Muscle layer of duodenum (tissue), 2 donors: ENCODE results near the gene IRF6.
"Not testable (repeated sequence)": the region's sequence is repeated elsewhere in the genome, so short reads cannot be mapped to it uniquely, and the experiment has no call there.

ENCODE experiments used
- H3K27ac ChIP-seq: one replicate; pipeline ENCODE4 v1.7.0; 2013; ENCODE audit warnings: mild to moderate bottlenecking, low read length
- H3K27me3 ChIP-seq: one replicate; pipeline ENCODE4 v1.7.0; 2013; ENCODE audit warnings: low read depth, mild to moderate bottlenecking, control low read depth, low read length
- H3K36me3 ChIP-seq, 2 donors: one replicate each; pipeline ENCODE4 v1.7.0; 2013; ENCODE audit warnings: low read length in 2 of 2, control low read depth in 1 of 2, mild to moderate bottlenecking in 1 of 2; ENCODE audit not compliant: insufficient read depth in 2 of 2, control insufficient read depth in 1 of 2
- H3K4me1 ChIP-seq, 2 donors: one replicate each; pipeline ENCODE4 v1.7.0; 2013; ENCODE audit warnings: low read length in 2 of 2, mild to moderate bottlenecking in 2 of 2, control low read depth in 1 of 2, moderate library complexity in 1 of 2; ENCODE audit not compliant: insufficient read depth in 2 of 2, control insufficient read depth in 1 of 2
- H3K4me3 ChIP-seq, 2 donors: one replicate each; pipeline ENCODE4 v1.7.0; 2013; ENCODE audit warnings: low read length in 2 of 2, low read depth in 1 of 2, mild to moderate bottlenecking in 1 of 2
- H3K9me3 ChIP-seq, 2 donors: one replicate each; pipeline ENCODE4 v1.7.0; 2013; ENCODE audit warnings: low read length in 2 of 2, control low read depth in 1 of 2, mild to moderate bottlenecking in 1 of 2; ENCODE audit not compliant: control insufficient read depth in 1 of 2
- donor health status: healthy.

IRF6 gene

GRCh38 chr1:209803568-209803967, 2.4 kb downstream of the IRF6 start:
- H3K4me3 ChIP-seq = no peak overlapping the region
- peaks cover 0 to 10% of the 10 kb centered on the region in 2 donors for H3K4me1 ChIP-seq
- H3K36me3 ChIP-seq = no peaks in the 10 kb centered on the region
- no peak overlapping the region for H3K27ac ChIP-seq
- no peaks in the 10 kb centered on the region for H3K27me3 ChIP-seq
- H3K9me3 ChIP-seq = no peaks in the 10 kb centered on the region

DNA sequence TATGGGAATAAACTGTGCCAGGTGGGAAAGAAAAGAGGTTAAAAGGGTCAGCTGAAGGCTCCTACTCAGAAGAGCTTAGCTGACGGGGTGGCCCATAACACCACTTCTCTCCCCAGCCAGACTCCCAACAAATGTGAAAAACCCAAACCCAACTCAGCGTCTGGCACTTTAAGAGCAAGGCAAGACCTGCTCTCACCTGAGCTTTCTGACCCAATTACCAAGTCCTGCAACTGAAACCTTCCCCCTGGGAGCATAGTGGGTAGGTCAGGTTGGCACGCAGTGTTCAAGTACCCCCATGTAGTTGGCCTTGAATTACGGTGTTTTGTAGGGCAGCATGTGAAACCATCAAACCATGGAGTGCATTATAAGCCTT, 3.2 kb downstream of the IRF6 start:
- Histone ChIP-seq H3K9me3 (no peaks in the 10 kb centered on the region), H3K27ac (peak overlapping the region; percentile 30), H3K4me1 (peaks cover 0 to 5% of the 10 kb centered on the region in 2 donors), H3K4me3 (peak overlapping the region in 1 of 2 donors; percentile 32), H3K36me3 (no peaks in the 10 kb centered on the region), H3K27me3 (no peaks in the 10 kb centered on the region)

GRCh38 chr1:209802117-209802779, 3.7 kb downstream of the IRF6 start:
- peak overlapping the region; percentile 30 for H3K27ac ChIP-seq
- no peaks in the 10 kb centered on the region for H3K27me3 ChIP-seq
- no peaks in the 10 kb centered on the region for H3K9me3 ChIP-seq
- H3K4me3 ChIP-seq = no peak overlapping the region
- no peaks in the 10 kb centered on the region for H3K36me3 ChIP-seq
- H3K4me1 ChIP-seq = peaks cover 0 to 5% of the 10 kb centered on the region in 2 donors

DNA sequence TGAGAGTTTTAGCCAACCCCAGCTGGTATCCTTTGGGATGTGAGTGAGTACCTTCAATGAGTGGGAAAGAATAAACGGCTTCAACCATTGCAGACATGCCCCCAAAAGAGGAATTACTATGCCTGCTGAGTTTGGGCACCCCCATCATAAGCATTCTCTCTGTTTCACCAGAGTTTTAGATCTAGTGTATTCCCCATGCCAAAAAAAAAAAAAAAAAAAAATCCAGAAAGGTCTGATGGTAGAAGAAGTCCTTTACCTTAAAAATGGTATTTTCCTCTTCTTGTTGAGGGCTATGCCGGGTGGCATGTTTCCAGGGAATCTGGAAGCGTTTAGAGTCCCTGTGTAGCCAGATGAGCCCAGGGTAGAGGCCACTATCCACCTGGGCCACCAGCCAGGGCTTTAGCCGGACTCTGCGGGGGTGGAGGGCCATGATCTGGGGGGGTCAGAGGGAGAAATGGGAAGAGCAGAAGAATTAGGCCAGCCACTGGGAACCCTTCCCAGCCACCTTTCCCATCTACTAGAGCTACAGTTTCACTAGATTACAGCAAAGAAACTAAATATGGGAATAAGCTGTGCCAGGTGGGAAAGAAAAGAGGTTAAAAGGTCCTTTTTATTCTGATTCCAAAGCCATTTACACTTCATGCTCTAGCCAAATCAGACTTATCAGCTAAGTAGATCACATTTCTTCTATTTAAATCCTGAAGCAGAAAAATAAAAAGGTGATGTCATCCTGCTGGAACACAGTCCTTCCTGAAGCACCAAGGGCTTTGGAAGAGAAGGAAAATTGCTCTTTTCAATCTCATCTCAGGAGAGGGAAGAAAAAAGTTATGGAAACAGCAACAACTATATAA, 4.7 kb downstream of the IRF6 start:
- Histone ChIP-seq H3K27ac (peak overlapping the region; percentile 30), H3K4me3 (no peak overlapping the region), H3K4me1 (peaks cover 0 to 5% of the 10 kb centered on the region in 2 donors), H3K36me3 (no peaks in the 10 kb centered on the region), H3K9me3 (no peaks in the 10 kb centered on the region), H3K27me3 (no peaks in the 10 kb centered on the region)

DNA sequence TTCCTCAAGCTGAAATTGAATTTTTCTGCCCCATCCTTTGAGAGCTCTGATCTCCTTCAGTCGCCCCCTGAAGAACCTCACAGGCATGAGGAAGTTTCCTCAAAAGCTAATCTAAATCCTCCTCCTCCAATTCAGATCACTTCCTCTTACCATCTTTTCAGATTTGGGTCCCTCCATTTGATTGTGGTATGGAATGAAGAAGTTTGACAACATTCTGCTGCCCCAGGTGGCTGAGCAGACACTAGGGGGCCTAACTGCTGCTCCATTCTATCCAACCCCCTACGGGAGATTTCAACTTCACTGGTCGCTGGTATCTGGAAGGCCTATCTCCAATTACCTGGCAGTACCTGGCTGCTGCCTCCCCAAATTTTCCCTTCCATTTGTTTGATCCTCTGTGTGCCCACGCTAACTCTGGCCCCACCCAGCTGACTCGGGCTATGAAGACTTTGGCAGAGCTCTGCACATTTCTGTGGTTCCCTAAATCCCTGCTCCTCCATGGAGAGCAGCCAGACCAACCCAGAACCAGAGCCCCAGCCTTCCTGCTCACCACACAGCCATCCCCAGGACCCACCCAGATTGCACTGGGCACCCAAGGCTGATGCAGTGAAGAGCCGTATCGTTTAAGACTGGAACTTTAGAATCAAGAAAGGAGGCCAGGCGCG, 7.8 kb downstream of the IRF6 start:
- peaks cover 0 to 5% of the 10 kb centered on the region in 2 donors for H3K4me1 ChIP-seq
- H3K27me3 ChIP-seq = no peaks in the 10 kb centered on the region
- no peaks in the 10 kb centered on the region for H3K9me3 ChIP-seq
- H3K4me3 ChIP-seq = no peak overlapping the region
- H3K36me3 ChIP-seq = no peaks in the 10 kb centered on the region
- no peak overlapping the region for H3K27ac ChIP-seq

GRCh38 chr1:209793711-209794110, 12.2 kb downstream of the IRF6 start:
- not testable (repeated sequence) for H3K27me3 ChIP-seq, H3K27ac ChIP-seq, H3K4me3 ChIP-seq, H3K36me3 ChIP-seq, H3K9me3 ChIP-seq, H3K4me1 ChIP-seq

GRCh38 chr1:209791920-209792319, 14.0 kb downstream of the IRF6 start:
- Histone ChIP-seq H3K4me3 (no peak overlapping the region), H3K36me3 (no peaks in the 10 kb centered on the region), H3K9me3 (no peaks in the 10 kb centered on the region), H3K4me1 (peaks cover 9 to 19% of the 10 kb centered on the region in 2 donors), H3K27ac (peak overlapping the region; percentile 14), H3K27me3 (no peaks in the 10 kb centered on the region)

GRCh38 chr1:209790286-209791193, 15.4 kb downstream of the IRF6 start:
- Histone ChIP-seq H3K4me3 (no peak overlapping the region), H3K27ac (no peak overlapping the region), H3K4me1 (peaks cover 9 to 25% of the 10 kb centered on the region in 2 donors), H3K27me3 (no peaks in the 10 kb centered on the region), H3K9me3 (no peaks in the 10 kb centered on the region), H3K36me3 (no peaks in the 10 kb centered on the region)

GRCh38 chr1:209789245-209789644, 16.7 kb downstream of the IRF6 start:
- no peak overlapping the region for H3K27ac ChIP-seq
- H3K27me3 ChIP-seq = no peaks in the 10 kb centered on the region

DNA sequence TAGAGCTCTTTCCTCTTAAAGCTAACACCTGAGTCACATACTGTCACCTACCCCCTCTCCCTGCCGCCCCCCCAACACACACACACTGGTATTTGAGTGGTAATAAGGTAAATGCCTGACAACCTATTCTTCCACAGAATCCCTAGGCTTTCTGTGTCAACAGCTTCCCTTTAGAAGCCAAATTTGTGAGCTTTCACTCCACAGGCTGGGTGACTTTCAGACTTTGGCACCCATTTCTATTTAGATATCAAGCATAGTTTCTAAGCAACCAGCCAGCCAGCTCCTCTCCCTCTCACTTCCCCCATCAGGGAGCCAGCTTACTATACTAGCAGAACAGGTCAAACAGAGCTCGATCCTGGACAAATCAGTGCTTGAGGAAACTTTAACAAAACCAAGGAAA, 18.4 kb downstream of the IRF6 start:
- Histone ChIP-seq H3K27me3 (no peaks in the 10 kb centered on the region), H3K9me3 (no peaks in the 10 kb centered on the region), H3K36me3 (peaks cover under 1 to 3% of the 10 kb centered on the region in 2 donors), H3K27ac (peak overlapping the region; percentile 82), H3K4me1 (peaks cover 9 to 38% of the 10 kb centered on the region in 2 donors), H3K4me3 (peak overlapping the region; percentile 30 to 40)

More at GRCh38 chr1:209789245-209789644, 16.7 kb downstream of the IRF6 start:
- H3K9me3 ChIP-seq = no peaks in the 10 kb centered on the region
- no peak overlapping the region for H3K4me3 ChIP-seq
- no peaks in the 10 kb centered on the region for H3K36me3 ChIP-seq
- peaks cover 9 to 25% of the 10 kb centered on the region in 2 donors for H3K4me1 ChIP-seq
